GM23338 (cell line): ENCODE results near the gene SCLY. TPM values are rescaled to one million over a fixed set of nuclear protein-coding genes. Genes with fewer than 3 reads are reported as not detected.

Experiments
- ATAC-seq: fragments of 200-7000 bp; cut with Tn5 transposase; 3 replicates; pipeline ENCODE4 v1.9.1; 2020
- DNase-seq: peaks from one replicate; pipeline ENCODE4 v3.0.0-alpha.2; 2015; ENCODE audit warnings: low spot score
- H2AFZ ChIP-seq: fragments of 200-600 bp; sonication (generic); 2 replicates; pipeline ENCODE4 v1.8.0; 2016; ENCODE audit warnings: antibody characterized with exemption, mild to moderate bottlenecking, moderate library complexity
- H3F3A ChIP-seq: fragments of 200-600 bp; sonication (generic); replicated peaks from 2 replicates; pipeline ENCODE4 v1.8.0; 2017; ENCODE audit warnings: antibody characterized with exemption, mixed run types, low read depth
- H3K27ac ChIP-seq: fragments of 200-600 bp; sonication (generic); 2 replicates; pipeline ENCODE4 v1.6.1; 2016; ENCODE audit warnings: low read depth
- H3K27me3 ChIP-seq: fragments of 200-600 bp; sonication (generic); 2 replicates; pipeline ENCODE4 v1.8.0; 2016; ENCODE audit warnings: mild to moderate bottlenecking, mixed run types, moderate library complexity; ENCODE audit not compliant: insufficient read depth
- H3K36me3 ChIP-seq: fragments of 200-600 bp; sonication (generic); 2 replicates; pipeline ENCODE4 v1.8.0; 2016; ENCODE audit warnings: mild to moderate bottlenecking; ENCODE audit not compliant: insufficient read depth
- H3K4me1 ChIP-seq: fragments of 200-600 bp; sonication (generic); 2 replicates; pipeline ENCODE4 v1.8.0; 2016; ENCODE audit warnings: mild to moderate bottlenecking, moderate library complexity; ENCODE audit not compliant: insufficient read depth
- H3K4me2 ChIP-seq: fragments of 200-600 bp; sonication (generic); 2 replicates; pipeline ENCODE4 v1.7.1; 2017; ENCODE audit warnings: mixed run types
- H3K4me3 ChIP-seq: fragments of 200-600 bp; sonication (generic); 2 replicates; pipeline ENCODE4 v1.6.1; 2016; ENCODE audit warnings: mixed run types
- H3K79me2 ChIP-seq: fragments of 200-600 bp; sonication (generic); replicated peaks from 2 replicates; pipeline ENCODE4 v1.8.0; 2017; ENCODE audit warnings: mild to moderate bottlenecking; ENCODE audit not compliant: insufficient read depth
- H3K9me2 ChIP-seq: fragments of 200-600 bp; sonication (generic); 2 replicates; pipeline ENCODE4 v1.8.0; 2017; ENCODE audit not compliant: insufficient read depth
- H4K20me1 ChIP-seq: fragments of 200-600 bp; sonication (generic); replicated peaks from 2 replicates; pipeline ENCODE4 v1.8.0; 2017; ENCODE audit warnings: mild to moderate bottlenecking; ENCODE audit not compliant: insufficient read depth
- H3K27ac Mint-ChIP-seq: 2 replicates; pipeline ENCODE4 v1.8.0; 2020; ENCODE audit warnings: inconsistent platforms, mild to moderate bottlenecking, moderate library complexity, mixed read lengths
- H3K27me3 Mint-ChIP-seq: 3 replicates; pipeline ENCODE4 v1.8.0; 2022; ENCODE audit warnings: low read depth, mild to moderate bottlenecking, moderate library complexity, mixed read lengths, inconsistent platforms; ENCODE audit not compliant: insufficient read depth, poor library complexity
- H3K36me3 Mint-ChIP-seq: 3 replicates; pipeline ENCODE4 v1.8.0; 2021; ENCODE audit warnings: low read depth, mild to moderate bottlenecking, inconsistent platforms, moderate library complexity, mixed read lengths
- H3K4me1 Mint-ChIP-seq: 3 replicates; pipeline ENCODE4 v1.8.0; 2020; ENCODE audit warnings: mild to moderate bottlenecking, inconsistent platforms, mixed read lengths
- H3K4me3 Mint-ChIP-seq: 3 replicates; pipeline ENCODE4 v1.8.0; 2021; ENCODE audit warnings: moderate library complexity, mild to moderate bottlenecking, inconsistent platforms, mixed read lengths
- H3K9me3 Mint-ChIP-seq: 3 replicates; pipeline ENCODE4 v1.8.0; 2020; ENCODE audit warnings: moderate library complexity, mild to moderate bottlenecking, inconsistent platforms, mixed read lengths
- ETS1 ChIP-seq: IDR thresholded peaks from 2 replicates; pipeline ENCODE4 v1.6.1; 2016; ENCODE audit warnings: antibody characterized with exemption
- EZH2 ChIP-seq: fragments of 200-600 bp; sonication (generic); IDR thresholded peaks from one replicate; pipeline ENCODE4 v1.8.0; 2017; ENCODE audit warnings: antibody characterized with exemption, mild to moderate bottlenecking, low read depth; ENCODE audit not compliant: unreplicated experiment
- EZH2phosphoT487 ChIP-seq: fragments of 200-600 bp; sonication (generic); IDR thresholded peaks from one replicate; pipeline ENCODE4 v1.8.1; 2018; ENCODE audit warnings: antibody characterized with exemption; ENCODE audit not compliant: unreplicated experiment
- JUNB ChIP-seq: IDR thresholded peaks from one replicate; pipeline ENCODE4 v1.6.1; 2016; ENCODE audit warnings: antibody characterized with exemption; ENCODE audit not compliant: unreplicated experiment
- NANOG ChIP-seq: IDR thresholded peaks from 2 replicates; pipeline ENCODE4 v1.6.1; 2016; ENCODE audit warnings: antibody characterized with exemption, borderline replicate concordance
- STAT1 ChIP-seq: IDR thresholded peaks from one replicate; pipeline ENCODE4 v1.6.1; 2016; ENCODE audit warnings: antibody characterized with exemption; ENCODE audit not compliant: unreplicated experiment
- ZNF114 ChIP-seq: fragments of 250-450 bp; sonication (Bioruptor Pico); IDR thresholded peaks from 2 replicates; pipeline ENCODE4 v1.5.0; 2020; ENCODE audit warnings: mild to moderate bottlenecking, moderate library complexity
- ZNF462 ChIP-seq: fragments of 250-450 bp; sonication (Bioruptor Pico); IDR thresholded peaks from 2 replicates; pipeline ENCODE4 v1.5.0; 2020; ENCODE audit warnings: mild to moderate bottlenecking, moderate library complexity
- polyA plus RNA-seq: library from polyadenylated mRNA; unstranded; fragments of >200 nt; fragmentation: Nextera tagmentation; extraction: Ambion mirVana; gene quantifications from 2 replicates; pipeline ENCODE4 v1.2.1, GENCODE V29; 2016
- total RNA-seq: library from RNA; depleted of rRNA; stranded (reverse); fragments of >200 nt; shearing (Covaris generic); gene quantifications from 2 replicates; pipeline ENCODE4 v1.2.3, GENCODE V29; 2014
- TF ChIP-seq, protein P1 (sequence below), 2 experiments: fragments of 200-600 bp in 1 of 2; sonication (generic) in 1 of 2; conservative IDR thresholded peaks; 2 replicates each; pipeline versions ENCODE4 v1.5.1 to v1.6.1; 2016 to 2017; ENCODE audit warnings: antibody characterized with exemption in 2 of 2, low read depth in 2 of 2, mild to moderate bottlenecking in 2 of 2, moderate library complexity in 1 of 2

Gene SCLY
- total and polyA plus RNA-seq, 2 experiments from 2014 or later, result 57.2 to 80.3 TPM

- TF ChIP-seq EZH2, result no peak
- TF ChIP-seq ZNF114 (CRISPR knock-in tag), result no peak
- TF ChIP-seq NANOG, result no peak
- TF ChIP-seq, protein P1, sequence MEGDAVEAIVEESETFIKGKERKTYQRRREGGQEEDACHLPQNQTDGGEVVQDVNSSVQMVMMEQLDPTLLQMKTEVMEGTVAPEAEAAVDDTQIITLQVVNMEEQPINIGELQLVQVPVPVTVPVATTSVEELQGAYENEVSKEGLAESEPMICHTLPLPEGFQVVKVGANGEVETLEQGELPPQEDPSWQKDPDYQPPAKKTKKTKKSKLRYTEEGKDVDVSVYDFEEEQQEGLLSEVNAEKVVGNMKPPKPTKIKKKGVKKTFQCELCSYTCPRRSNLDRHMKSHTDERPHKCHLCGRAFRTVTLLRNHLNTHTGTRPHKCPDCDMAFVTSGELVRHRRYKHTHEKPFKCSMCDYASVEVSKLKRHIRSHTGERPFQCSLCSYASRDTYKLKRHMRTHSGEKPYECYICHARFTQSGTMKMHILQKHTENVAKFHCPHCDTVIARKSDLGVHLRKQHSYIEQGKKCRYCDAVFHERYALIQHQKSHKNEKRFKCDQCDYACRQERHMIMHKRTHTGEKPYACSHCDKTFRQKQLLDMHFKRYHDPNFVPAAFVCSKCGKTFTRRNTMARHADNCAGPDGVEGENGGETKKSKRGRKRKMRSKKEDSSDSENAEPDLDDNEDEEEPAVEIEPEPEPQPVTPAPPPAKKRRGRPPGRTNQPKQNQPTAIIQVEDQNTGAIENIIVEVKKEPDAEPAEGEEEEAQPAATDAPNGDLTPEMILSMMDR (conservative IDR thresholded peaks at IDR 0.05; ENCODE audit: low read depth in 2 of 2), result no peak
- TF ChIP-seq EZH2phosphoT487, result no peak
- no peak for TF ChIP-seq JUNB
- no peak for TF ChIP-seq ZNF462
- no peak for TF ChIP-seq STAT1
- TF ChIP-seq ETS1, result no peak
- H2AFZ ChIP-seq, result no peak overlapping the region
- no peaks in the 10 kb centered on the region for H4K20me1 ChIP-seq
- Mint-ChIP-seq H3K4me3 (no peak overlapping the region), H3K36me3 (no peaks in the 10 kb centered on the region), H3K27ac (no peak overlapping the region), H3K9me3 (no peaks in the 10 kb centered on the region), H3K27me3 (peaks cover 10% of the 10 kb centered on the region), H3K4me1 (peaks cover 5% of the 10 kb centered on the region; the same call in 1 of the 3 replicates)
- ATAC-seq (no peak), DNase-seq (no peak)
- no peaks in the 10 kb centered on the region for H3K27me3 ChIP-seq
- H3K9me2 ChIP-seq, result no peaks in the 10 kb centered on the region
- H3K79me2 ChIP-seq, result no peaks in the 10 kb centered on the region
- no peak overlapping the region for H3K4me2 ChIP-seq
- no peaks in the 10 kb centered on the region for H3K36me3 ChIP-seq
- no peak overlapping the region for H3K4me3 ChIP-seq
- H3F3A ChIP-seq, result no peaks in the 10 kb centered on the region
- H3K4me1 ChIP-seq, result no peaks in the 10 kb centered on the region
- no peak overlapping the region for H3K27ac ChIP-seq
Observed at GRCh38 chr2:238135601-238136150, 74.9 kb downstream of the SCLY start.
